Body of pancreas (tissue), 4 donors: ENCODE measurements around the gene CEP97.

Experiments used
- CTCF ChIP-seq, 7 experiments: fragments of 450-650 bp in 4 of 7; fragments of 200-600 bp in 3 of 7; sonication (generic) in 3 of 7; IDR thresholded peaks; one replicate each; pipeline ENCODE4 v1.5.1; 2016 to 2019; ENCODE audit warnings: antibody characterized with exemption in 7 of 7
- POLR2A ChIP-seq, 3 donors: fragments of 450-650 bp; IDR thresholded peaks; one replicate each; pipeline ENCODE4 v1.6.1; 2016; ENCODE audit warnings: antibody characterized with exemption in 3 of 3, mild to moderate bottlenecking in 2 of 3

GRCh38 chr3:101791778-101792177 is 67.4 kb downstream of the CEP97 start:
- TF ChIP-seq CTCF (IDR thresholded peaks at IDR 0.05): no peak
- no peak for TF ChIP-seq POLR2A (IDR thresholded peaks at IDR 0.05)
